ENCODE results near the gene MYH16.
"Not testable (repeated sequence)": the region's sequence is repeated elsewhere in the genome, so short reads cannot be mapped to it uniquely, and the experiment has no call there.

MYH16 gene

GRCh38 chr7:99358521-99358920 lies 85.9 kb downstream of the MYH16 start:
- DNase-seq, result not testable (repeated sequence)

- DNase-seq, result no peak
These were observed 87.0 kb downstream of the MYH16 start for GRCh38 chr7:99359465-99360154.
